ENCODE measurements around the gene EQTN.

DNA sequence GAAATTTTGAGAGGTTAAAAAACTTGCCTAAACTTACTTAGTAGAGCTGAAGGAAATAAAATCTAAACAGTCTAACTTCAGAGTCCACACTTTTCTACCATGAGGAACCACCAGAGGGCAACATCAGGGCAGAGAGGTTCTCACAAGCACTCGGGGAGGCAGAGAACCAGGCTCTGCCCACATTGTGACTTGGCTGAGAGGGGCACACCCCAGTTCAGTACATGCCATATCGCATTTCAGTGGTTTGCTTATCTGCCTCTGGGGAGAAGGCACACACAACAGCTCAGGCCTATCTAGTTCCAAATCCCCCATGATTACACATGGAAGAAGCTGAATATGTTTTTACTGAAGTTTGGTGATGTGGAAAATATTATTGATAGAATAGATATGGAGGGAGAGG is 49.2 kb downstream of the EQTN start:
- TF ChIP-seq EZH2 (IDR thresholded peaks at IDR 0.05; ENCODE audit: insufficient read depth, poor library complexity, severe bottlenecking) (no peak), EZH2phosphoT487 (IDR thresholded peaks at IDR 0.05; ENCODE audit: insufficient read depth, low read depth) (no peak)
